SJSA1 (cell line): ENCODE measurements around the gene SPTBN5. TPM values are rescaled to one million over a fixed set of nuclear protein-coding genes. Genes with fewer than 3 reads are reported as not detected.

Experiments
- DNase-seq, 2 experiments: peaks; one replicate each; pipeline ENCODE4 v3.0.0-alpha.2; 2015 to 2020; ENCODE audit warnings: low spot score in 2 of 2, low read depth in 1 of 2
- H3K27ac ChIP-seq: fragments of 250-450 bp; sonication (Bioruptor Pico); 2 replicates; pipeline ENCODE4 v1.5.1; 2020; ENCODE audit warnings: mild to moderate bottlenecking, moderate library complexity
- H3K27me3 ChIP-seq: fragments of 250-450 bp; sonication (Bioruptor Pico); replicated peaks from 2 replicates; pipeline ENCODE4 v1.5.1; 2020; ENCODE audit warnings: mild to moderate bottlenecking, moderate library complexity
- H3K36me3 ChIP-seq: fragments of 250-450 bp; sonication (Bioruptor Pico); 2 replicates; pipeline ENCODE4 v1.5.1; 2020; ENCODE audit warnings: mild to moderate bottlenecking
- H3K4me1 ChIP-seq: fragments of 250-450 bp; sonication (Bioruptor Pico); replicated peaks from 2 replicates; pipeline ENCODE4 v1.6.1; 2021; ENCODE audit warnings: mild to moderate bottlenecking
- H3K4me3 ChIP-seq: fragments of 250-450 bp; sonication (Bioruptor Pico); 2 replicates; pipeline ENCODE4 v1.5.1; 2020; ENCODE audit warnings: mild to moderate bottlenecking
- H3K9me3 ChIP-seq: fragments of 250-450 bp; sonication (Bioruptor Pico); replicated peaks from 2 replicates; pipeline ENCODE4 v1.5.1; 2020; ENCODE audit warnings: mild to moderate bottlenecking
- total RNA-seq: library from RNA; depleted of rRNA; stranded (reverse); fragments of >200 nt; shearing (Covaris generic); gene quantifications from 2 replicates; pipeline ENCODE4 v1.2.3, GENCODE V29; 2014

SPTBN5 gene
- total RNA-seq, 1 experiment from 2014 or later = 0.34 TPM

GRCh38 chr15:41932511-41933289 lies 38.8 kb upstream of the SPTBN5 start:
- no peaks in the 10 kb centered on the region for H3K27me3 ChIP-seq
- H3K36me3 ChIP-seq = peaks cover 27% of the 10 kb centered on the region
- H3K9me3 ChIP-seq = no peaks in the 10 kb centered on the region
- H3K4me1 ChIP-seq = peaks cover 68% of the 10 kb centered on the region
- no peak for DNase-seq
- no peak overlapping the region for H3K27ac ChIP-seq
- no peak overlapping the region for H3K4me3 ChIP-seq

GRCh38 chr15:41932101-41932500 lies 38.2 kb upstream of the SPTBN5 start:
- peaks cover 74% of the 10 kb centered on the region for H3K4me1 ChIP-seq
- H3K27me3 ChIP-seq = no peaks in the 10 kb centered on the region
- H3K4me3 ChIP-seq = no peak overlapping the region
- no peak overlapping the region for H3K27ac ChIP-seq
- H3K36me3 ChIP-seq = peaks cover 23% of the 10 kb centered on the region
- H3K9me3 ChIP-seq = no peaks in the 10 kb centered on the region
- DNase-seq = no peak

GRCh38 chr15:41930867-41931222 lies 37.0 kb upstream of the SPTBN5 start:
- H3K4me3 ChIP-seq = no peak overlapping the region
- H3K27me3 ChIP-seq = no peaks in the 10 kb centered on the region
- no peak for DNase-seq
- H3K9me3 ChIP-seq = no peaks in the 10 kb centered on the region
- peak overlapping the region; percentile 95 for H3K27ac ChIP-seq
- peaks cover 17% of the 10 kb centered on the region for H3K36me3 ChIP-seq
- H3K4me1 ChIP-seq = peaks cover 80% of the 10 kb centered on the region

GRCh38 chr15:41930221-41930866 lies 36.5 kb upstream of the SPTBN5 start:
- peak; percentile 79 to 94 for DNase-seq
- Histone ChIP-seq H3K27ac (peak overlapping the region; percentile 95), H3K27me3 (no peaks in the 10 kb centered on the region), H3K4me3 (no peak overlapping the region), H3K9me3 (no peaks in the 10 kb centered on the region), H3K4me1 (peaks cover 80% of the 10 kb centered on the region), H3K36me3 (peaks cover 14% of the 10 kb centered on the region)

- peak in 1 of 2 experiments; percentile 42 for DNase-seq
- Histone ChIP-seq H3K36me3 (peaks cover 24% of the 10 kb centered on the region), H3K4me1 (peaks cover 66% of the 10 kb centered on the region)
These were observed 35.1 kb upstream of the SPTBN5 start for GRCh38 chr15:41928637-41929620.

GRCh38 chr15:41928100-41928499 lies 34.2 kb upstream of the SPTBN5 start:
- H3K27me3 ChIP-seq = no peaks in the 10 kb centered on the region
- H3K36me3 ChIP-seq = peaks cover 26% of the 10 kb centered on the region
- no peaks in the 10 kb centered on the region for H3K9me3 ChIP-seq
- H3K4me3 ChIP-seq = no peak overlapping the region
- 0 out of 2 replicates have a peak overlapping the region, but pooled peaks have one; percentile 95 for H3K27ac ChIP-seq
- H3K4me1 ChIP-seq = peaks cover 58% of the 10 kb centered on the region
- DNase-seq = peak in 1 of 2 experiments; percentile 50

More at GRCh38 chr15:41928637-41929620, 35.1 kb upstream of the SPTBN5 start:
- Histone ChIP-seq H3K9me3 (no peaks in the 10 kb centered on the region), H3K27me3 (no peaks in the 10 kb centered on the region), H3K27ac (peak overlapping the region; percentile 95), H3K4me3 (no peak overlapping the region)

- Histone ChIP-seq H3K36me3 (peaks cover 31% of the 10 kb centered on the region), H3K27ac (peak overlapping the region; percentile 8; the same call in 1 of the 2 replicates), H3K4me3 (no peak overlapping the region), H3K9me3 (no peaks in the 10 kb centered on the region), H3K4me1 (peaks cover 60% of the 10 kb centered on the region), H3K27me3 (no peaks in the 10 kb centered on the region)
- no peak for DNase-seq
These were observed 33.7 kb upstream of the SPTBN5 start for GRCh38 chr15:41927536-41927935.

- peaks cover 37% of the 10 kb centered on the region for H3K36me3 ChIP-seq
- H3K27ac ChIP-seq = no peak overlapping the region
- H3K4me1 ChIP-seq = peaks cover 67% of the 10 kb centered on the region
- no peak for DNase-seq
- no peaks in the 10 kb centered on the region for H3K9me3 ChIP-seq
- H3K27me3 ChIP-seq = no peaks in the 10 kb centered on the region
- no peak overlapping the region for H3K4me3 ChIP-seq
These were observed 32.6 kb upstream of the SPTBN5 start for GRCh38 chr15:41926185-41927056.

GRCh38 chr15:41925086-41925608 lies 31.3 kb upstream of the SPTBN5 start:
- no peaks in the 10 kb centered on the region for H3K27me3 ChIP-seq
- H3K27ac ChIP-seq = no peak overlapping the region
- DNase-seq = no peak
- H3K4me3 ChIP-seq = no peak overlapping the region
- peaks cover 67% of the 10 kb centered on the region for H3K4me1 ChIP-seq
- peaks cover 37% of the 10 kb centered on the region for H3K36me3 ChIP-seq
- no peaks in the 10 kb centered on the region for H3K9me3 ChIP-seq

- Histone ChIP-seq H3K36me3 (peaks cover 43% of the 10 kb centered on the region), H3K4me3 (no peak overlapping the region), H3K4me1 (peaks cover 61% of the 10 kb centered on the region)
These were observed 29.6 kb upstream of the SPTBN5 start for GRCh38 chr15:41923401-41923997.

GRCh38 chr15:41922353-41922752 lies 28.5 kb upstream of the SPTBN5 start:
- Histone ChIP-seq H3K27ac (no peak overlapping the region), H3K4me1 (peaks cover 60% of the 10 kb centered on the region), H3K27me3 (no peaks in the 10 kb centered on the region), H3K4me3 (no peak overlapping the region), H3K9me3 (no peaks in the 10 kb centered on the region), H3K36me3 (peaks cover 52% of the 10 kb centered on the region)
- no peak for DNase-seq

More at GRCh38 chr15:41923401-41923997, 29.6 kb upstream of the SPTBN5 start:
- Histone ChIP-seq H3K27me3 (no peaks in the 10 kb centered on the region), H3K9me3 (no peaks in the 10 kb centered on the region), H3K27ac (no peak overlapping the region)
- no peak for DNase-seq

GRCh38 chr15:41921639-41922038 lies 27.8 kb upstream of the SPTBN5 start:
- Histone ChIP-seq H3K4me3 (no peak overlapping the region), H3K27ac (peak overlapping the region; percentile 29; the same call in 1 of the 2 replicates), H3K4me1 (peaks cover 56% of the 10 kb centered on the region), H3K9me3 (no peaks in the 10 kb centered on the region), H3K27me3 (no peaks in the 10 kb centered on the region), H3K36me3 (peaks cover 49% of the 10 kb centered on the region)
- no peak for DNase-seq
